SK-N-SH treated with all-trans-retinoic acid at 6 μM for 48 hours (cell line): ENCODE results near the gene GRM7.

Source experiments
- ARNTL ChIP-seq: fragments of 450-650 bp; formaldehyde crosslinking; IDR thresholded peaks from 2 replicates; pipeline ENCODE4 v1.5.0; 2020; ENCODE audit warnings: low read depth, mild to moderate bottlenecking, moderate library complexity, borderline replicate concordance
- CSRNP3 ChIP-seq: fragments of 250-450 bp; sonication (Bioruptor Pico); IDR thresholded peaks from 2 replicates; pipeline ENCODE4 v1.5.1; 2021; ENCODE audit warnings: mild to moderate bottlenecking, moderate library complexity
- ZC3H10 ChIP-seq: fragments of 250-450 bp; sonication (Bioruptor Pico); IDR thresholded peaks from 2 replicates; pipeline ENCODE4 v1.5.1; 2021; ENCODE audit warnings: mild to moderate bottlenecking, moderate library complexity
- ZNF70 ChIP-seq: fragments of 450-650 bp; formaldehyde crosslinking; IDR thresholded peaks from 2 replicates; pipeline ENCODE4 v1.5.0; 2020; ENCODE audit warnings: mild to moderate bottlenecking, moderate library complexity

GRCh38 chr3:7588236-7588635, 727.3 kb downstream of the GRM7 start:
- TF ChIP-seq CSRNP3 (CRISPR knock-in tag) (no peak), ZC3H10 (CRISPR knock-in tag) (no peak), ARNTL (CRISPR knock-in tag) (no peak), ZNF70 (CRISPR knock-in tag) (no peak)
